Measurements from ENCODE around the gene DCC.

Gene DCC

GRCh38 chr18:52829876-52830405 lies 489.9 kb downstream of the DCC start:
- DNase-seq = no peak

- peak; percentile 45 for DNase-seq
These were observed 504.3 kb downstream of the DCC start for GRCh38 chr18:52844323-52844722.

DNA sequence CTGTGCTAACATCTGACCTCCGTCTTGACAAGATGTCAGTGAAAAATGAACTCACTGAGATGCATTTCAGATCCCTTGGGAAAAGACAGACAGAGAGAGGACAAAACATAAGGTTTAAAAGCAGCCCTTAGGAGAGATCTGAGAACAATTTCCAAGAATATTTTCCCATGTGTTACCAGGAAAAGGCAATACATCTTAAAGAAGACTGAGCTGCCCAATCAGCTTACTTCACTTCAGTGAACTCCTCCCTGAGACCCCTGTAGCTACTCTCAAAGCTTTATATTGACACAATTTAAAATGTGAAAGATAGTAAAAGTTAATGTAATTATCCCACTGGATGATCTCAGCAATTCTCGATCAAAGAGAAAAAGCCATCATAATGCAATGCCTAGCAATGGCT lies 505.0 kb downstream of the DCC start:
- no peak for DNase-seq

DNA sequence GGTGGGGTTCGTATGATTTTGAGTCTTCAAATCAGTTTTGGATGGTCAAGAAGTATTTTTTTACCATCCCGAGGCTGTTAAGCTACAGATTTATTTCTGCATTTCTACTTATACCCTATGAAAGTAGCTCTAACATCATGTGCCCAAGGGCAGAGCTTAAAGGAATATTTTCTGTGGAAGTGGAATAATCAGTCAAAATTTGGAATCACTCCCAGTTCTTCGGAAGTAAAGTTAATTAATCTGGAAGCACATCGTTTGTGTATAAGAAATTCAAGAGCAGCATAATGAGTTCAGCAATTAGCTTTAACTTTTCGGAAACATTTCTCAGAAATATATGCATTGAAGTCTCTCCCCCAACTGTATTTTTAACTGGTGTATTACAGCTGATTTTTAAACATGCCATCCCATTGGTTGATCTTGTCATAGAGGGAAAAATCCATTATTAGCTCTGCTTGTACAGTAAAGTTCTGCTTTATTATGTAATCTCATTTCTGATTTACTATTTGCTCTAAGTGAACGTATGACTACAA lies 510.1 kb downstream of the DCC start:
- no peak for DNase-seq

DNA sequence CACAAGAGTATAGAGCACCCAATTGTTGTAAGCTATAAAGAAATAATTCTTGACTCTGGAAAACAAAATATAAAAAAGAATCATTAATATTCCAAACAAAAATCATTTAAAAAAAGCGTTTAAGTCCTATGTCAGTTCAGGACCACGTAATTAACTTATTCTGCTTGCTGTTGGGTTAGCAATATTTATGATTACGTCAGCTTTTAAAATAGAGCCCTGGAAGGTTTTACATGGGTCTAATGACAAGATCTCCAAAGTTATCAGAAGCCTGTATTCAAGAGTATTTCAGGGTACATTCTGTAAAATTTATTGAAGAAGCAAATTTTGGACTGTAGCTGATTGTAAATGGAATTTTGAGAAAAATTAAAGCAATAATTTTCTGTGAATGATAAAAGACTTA lies 521.6 kb downstream of the DCC start:
- no peak for DNase-seq

DNA sequence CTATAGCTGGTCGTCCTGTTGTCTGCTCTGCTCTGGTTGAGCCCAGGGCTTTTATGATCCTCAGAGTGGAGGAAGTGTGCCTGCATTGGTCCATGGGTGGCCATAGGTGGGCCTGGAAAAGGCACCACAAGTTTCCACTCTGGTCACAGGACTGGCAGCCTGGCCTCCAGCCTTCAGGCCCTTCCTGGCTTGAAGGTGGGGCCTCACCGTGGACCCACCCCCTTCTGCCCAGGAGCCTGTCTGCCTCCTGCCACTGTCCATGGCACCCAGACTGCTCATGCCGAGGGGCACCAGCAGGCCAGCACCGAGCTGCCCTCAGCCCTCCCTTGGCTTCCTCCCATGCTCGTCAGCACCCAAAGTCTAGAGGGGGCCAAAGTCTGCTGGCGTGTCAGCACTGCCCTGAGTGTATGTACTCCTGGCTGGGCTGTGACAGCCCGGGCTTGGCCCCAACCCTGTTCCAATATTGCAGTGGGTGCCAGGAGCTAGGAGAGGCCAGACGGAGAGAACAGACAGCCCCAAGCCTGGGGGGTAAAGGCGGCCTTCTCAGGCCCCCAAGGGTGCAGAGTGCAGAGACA lies 529.4 kb downstream of the DCC start:
- no peak for DNase-seq

- no peak for DNase-seq
These were observed 530.2 kb downstream of the DCC start for GRCh38 chr18:52869942-52870907.

- no peak for DNase-seq
These were observed 534.8 kb downstream of the DCC start for GRCh38 chr18:52874774-52875173.

- no peak for DNase-seq
These were observed 535.7 kb downstream of the DCC start for GRCh38 chr18:52875725-52876124.

- no peak for DNase-seq
These were observed 548.0 kb downstream of the DCC start for GRCh38 chr18:52888014-52888413.

GRCh38 chr18:52894801-52895200 lies 554.8 kb downstream of the DCC start:
- DNase-seq = no peak

GRCh38 chr18:52897611-52898484 lies 557.9 kb downstream of the DCC start:
- no peak for DNase-seq

DNA sequence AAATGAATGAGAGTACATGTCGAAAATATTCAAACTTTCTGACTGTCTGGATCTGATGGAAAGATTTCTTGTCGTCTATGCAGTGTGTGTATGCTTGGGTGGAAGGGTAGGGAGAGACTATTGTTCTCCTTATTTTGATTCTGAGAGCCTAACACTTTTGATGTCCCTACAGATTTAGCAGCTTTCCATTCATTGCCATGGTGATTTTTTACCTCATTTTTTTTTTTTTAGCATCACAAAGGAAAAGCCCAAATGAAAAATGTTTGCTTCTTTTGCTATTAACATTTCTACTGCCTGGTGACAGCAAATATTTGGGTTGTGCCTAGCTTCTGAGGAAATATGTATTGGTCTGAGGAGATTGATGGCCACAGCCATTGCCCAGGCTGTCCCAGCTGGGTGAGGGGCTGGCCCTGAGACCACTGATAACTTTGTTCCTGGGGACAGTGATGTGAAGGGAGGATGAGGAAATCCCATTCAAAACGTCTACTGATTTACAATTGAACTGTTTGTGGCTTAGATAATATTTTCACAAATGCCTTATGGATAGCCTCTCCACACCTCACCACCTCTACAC lies 558.6 kb downstream of the DCC start:
- DNase-seq = no peak

- DNase-seq = no peak
These were observed 562.2 kb downstream of the DCC start for GRCh38 chr18:52902188-52902587.

DNA sequence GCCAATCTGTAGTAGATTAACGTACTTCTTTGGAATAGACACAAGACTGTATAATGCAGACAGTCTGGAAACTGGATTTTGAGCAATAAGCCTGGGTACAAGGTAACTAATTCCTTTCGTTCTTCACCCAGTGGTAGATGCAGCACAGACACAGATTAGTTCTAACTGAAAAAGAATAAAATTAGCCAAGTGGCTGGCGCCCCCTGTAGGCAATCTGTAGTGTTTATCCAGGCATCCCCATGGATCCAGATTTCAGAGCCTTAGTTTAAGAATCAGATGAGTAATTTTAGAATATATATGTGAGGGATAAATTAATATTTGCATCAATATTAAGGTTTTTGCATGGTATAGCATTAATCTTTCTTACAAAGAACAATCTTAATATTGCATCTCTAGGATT lies 563.9 kb downstream of the DCC start:
- peak; percentile 32 for DNase-seq

DNA sequence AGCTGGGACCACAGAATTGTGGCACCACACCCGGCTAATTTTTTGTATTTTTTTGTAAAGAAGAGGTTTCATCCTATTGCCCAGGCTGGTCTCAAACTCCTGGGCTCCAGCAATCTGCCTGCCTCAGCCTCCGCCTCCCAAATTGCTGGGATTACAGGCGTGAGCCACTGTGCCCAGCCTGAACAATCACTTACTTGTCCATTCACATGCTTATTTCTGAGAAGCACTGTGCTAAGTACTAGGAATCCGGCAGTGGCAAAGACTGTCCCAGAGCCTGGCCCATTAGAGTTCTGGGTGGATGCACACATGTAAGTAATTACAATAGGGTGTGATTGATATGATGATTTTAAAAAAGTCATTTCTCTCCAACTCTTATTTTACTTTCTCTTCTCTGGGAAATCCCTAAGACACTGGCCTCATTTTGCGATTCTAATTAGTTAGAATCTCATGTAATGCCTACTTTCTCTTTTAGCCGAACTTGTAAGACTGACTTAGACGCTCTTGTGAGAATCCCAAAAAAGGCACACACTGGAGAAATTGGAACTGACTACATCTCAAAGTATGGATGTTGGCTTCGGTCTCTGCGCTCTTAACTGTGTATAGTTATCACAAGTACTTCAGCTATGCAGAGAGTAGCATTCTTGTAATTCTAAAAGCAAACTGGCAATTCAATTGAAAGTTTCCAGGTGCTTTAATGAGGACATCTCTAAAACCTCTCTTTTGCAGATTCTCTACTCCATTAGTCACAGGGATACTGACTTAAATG lies 567.7 kb downstream of the DCC start:
- DNase-seq = no peak

DNA sequence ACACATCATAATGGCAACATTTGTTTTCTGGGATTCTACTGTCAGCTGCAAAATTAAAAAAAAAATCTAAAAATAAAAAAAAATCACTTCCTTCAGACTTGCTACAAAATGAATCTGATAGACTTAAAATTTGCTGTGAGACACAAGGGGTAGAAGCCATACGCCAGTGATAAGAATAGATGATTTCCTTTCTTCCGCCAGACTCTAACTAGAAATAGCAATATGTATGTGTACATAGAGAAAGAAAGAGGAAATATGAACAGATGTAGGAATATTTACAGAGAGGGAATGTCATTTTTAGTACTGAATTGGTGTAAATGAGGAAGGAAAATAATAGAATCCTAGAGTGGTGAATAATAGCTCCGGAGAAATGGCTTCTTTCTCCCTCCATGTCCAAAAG lies 574.2 kb downstream of the DCC start:
- DNase-seq = no peak

DNA sequence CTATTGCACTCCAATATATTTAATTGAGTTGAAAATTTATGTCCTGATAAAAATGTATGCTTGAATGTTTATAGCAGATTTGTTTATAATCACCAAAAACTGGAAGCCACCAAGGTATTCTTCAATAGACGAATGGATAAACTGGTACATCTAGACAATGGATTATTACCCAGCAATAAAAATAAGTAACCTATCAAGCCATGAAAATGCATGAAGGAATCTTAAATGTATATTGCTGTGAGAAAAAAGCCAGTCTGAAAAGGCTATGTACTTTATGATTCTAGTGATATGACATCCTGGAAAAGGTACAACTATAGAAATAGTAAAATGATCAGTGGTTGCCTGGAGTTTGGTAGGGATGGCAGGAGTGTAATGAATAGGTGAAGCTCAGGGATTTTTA lies 580.7 kb downstream of the DCC start:
- no peak for DNase-seq

GRCh38 chr18:52933356-52933755 lies 593.4 kb downstream of the DCC start:
- DNase-seq = peak; percentile 65

DNA sequence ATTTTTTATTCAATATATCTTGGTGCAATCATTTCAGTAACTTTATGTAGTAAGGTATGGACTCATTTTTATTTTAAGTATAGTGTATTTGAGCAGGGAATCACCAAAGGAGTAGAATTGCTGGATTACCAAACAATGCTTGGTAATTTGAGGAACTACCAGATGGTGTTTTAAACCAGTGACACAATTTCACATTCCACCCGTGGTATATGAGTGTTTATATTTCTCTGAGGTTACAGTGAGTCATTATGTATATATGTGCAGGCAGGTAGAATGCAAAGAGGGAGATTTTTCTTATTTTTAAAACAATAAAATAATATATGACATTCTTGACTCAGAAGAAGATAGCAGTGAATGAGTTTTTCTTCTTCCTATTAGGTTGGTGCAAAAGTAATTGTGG lies 596.9 kb downstream of the DCC start:
- DNase-seq = peak; percentile 58

DNA sequence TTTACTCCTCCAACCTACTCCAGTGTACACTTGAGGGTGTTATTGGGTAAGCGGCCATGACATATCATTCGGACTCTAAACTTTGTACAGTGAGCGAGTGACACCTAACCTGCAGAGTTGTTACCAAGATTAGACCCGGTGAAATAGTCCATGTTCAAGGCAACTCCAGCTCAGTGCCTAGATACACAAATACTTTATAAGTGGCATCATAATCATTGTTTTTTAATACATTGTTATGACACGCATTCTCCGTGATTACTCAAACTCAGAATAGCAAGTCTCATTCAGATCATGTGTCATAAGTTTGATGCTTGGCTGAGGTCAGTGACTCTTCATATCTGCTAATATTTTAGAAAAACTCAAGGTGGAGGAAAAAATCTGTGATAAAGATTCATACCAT lies 597.8 kb downstream of the DCC start:
- DNase-seq = no peak

GRCh38 chr18:52945552-52945951 lies 605.6 kb downstream of the DCC start:
- no peak for DNase-seq

Data from fibroblast of upper back skin (primary cell).